HG03280 (cell line): ENCODE results near the gene EFNB2.

Experiments used
- ATAC-seq: cut with Tn5 transposase; IDR thresholded peaks from one replicate; pipeline ENCODE4 v1.9.1; 2021; ENCODE audit warnings: mild to moderate bottlenecking, moderate library complexity; ENCODE audit not compliant: unreplicated experiment

EFNB2 gene

DNA sequence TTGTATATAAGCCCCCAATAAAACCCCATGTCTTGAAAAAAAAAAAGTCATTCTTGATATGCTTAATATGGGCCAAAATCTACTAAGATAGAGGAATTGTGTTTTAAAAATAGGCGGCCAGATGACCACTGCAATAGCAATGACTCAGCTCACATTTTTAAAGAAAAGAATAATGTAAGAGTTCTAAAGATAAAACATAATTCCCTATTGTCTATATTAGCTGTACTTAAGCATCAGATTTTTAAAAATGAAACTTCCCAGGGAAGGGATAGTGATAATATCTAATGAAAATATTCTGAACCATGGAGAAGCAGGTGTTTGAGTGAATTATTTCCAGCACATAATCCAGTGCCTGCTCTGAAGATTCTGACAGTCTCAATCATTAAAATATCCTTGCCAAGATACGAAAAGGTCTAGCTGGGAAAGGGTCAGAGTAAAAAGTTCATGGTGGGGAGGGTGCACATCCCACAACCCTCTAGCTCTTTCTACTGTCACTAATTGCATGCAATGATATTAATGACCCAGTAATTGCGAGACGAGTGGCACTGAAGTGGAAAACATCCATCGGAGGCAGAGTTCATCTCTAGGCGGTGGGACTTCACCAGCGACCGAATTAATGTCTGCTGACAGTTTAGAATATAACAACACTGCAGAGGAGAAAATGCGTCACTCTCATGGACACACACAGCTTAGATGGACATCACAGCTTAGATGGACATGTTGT lies 31.6 kb downstream of the EFNB2 start:
- ATAC-seq, result no peak

DNA sequence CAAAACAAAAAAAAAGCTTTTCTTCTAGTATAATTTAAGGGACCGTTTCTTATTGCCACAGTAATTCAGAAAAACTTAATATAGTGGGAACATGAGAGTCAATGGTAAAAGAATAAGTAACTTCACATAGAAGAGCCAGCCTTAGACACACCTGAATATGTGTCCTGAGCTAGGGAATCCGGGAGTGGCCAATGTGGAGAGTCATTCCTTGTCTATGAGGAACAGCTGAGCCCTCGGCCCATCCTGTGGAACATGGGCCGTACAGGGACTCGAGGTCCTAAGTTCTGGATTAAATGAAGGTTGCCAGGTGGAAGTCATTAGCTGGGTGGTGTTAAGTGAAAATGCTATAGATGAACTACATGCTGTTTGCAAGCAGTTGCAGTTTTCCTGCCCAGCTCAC lies 32.2 kb downstream of the EFNB2 start:
- no peak for ATAC-seq

DNA sequence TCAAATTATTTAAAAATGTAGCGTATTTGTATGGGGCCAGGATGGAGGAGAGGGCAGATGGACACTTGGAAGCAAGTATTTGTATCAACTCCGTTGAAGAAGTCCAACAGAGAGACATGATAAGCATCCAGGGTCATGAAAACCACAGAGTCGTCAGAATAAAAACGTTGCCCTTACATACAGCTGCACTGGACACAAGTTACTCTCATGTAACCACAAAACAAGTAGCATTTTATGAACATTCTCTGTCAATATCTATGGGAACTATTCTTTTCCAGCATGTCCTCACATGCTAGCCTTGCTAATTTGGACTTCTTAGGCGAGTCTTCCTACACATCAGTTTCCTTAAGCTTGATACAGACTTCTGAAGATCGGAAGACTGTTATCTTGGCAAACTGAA lies 35.0 kb downstream of the EFNB2 start:
- ATAC-seq, result no peak

DNA sequence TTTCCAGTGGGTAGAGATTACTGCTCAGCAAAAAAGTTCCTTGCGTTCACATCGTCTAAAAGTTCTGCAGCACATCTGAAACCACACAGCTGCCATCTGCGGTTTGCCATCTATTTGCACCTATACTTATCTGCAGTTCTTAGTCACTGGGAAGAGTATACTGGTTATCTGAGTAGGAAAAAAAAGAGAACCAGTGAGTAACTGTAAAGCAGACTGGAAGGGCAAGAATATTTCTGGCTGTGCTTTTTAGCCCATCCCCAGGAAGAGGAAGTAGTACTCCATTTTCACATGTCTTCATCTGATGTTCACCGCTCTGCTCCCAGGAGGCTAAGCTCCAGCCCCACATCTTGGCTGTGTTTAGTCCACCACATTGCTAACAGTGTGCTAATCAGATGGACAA lies 35.6 kb downstream of the EFNB2 start:
- ATAC-seq, result no peak

DNA sequence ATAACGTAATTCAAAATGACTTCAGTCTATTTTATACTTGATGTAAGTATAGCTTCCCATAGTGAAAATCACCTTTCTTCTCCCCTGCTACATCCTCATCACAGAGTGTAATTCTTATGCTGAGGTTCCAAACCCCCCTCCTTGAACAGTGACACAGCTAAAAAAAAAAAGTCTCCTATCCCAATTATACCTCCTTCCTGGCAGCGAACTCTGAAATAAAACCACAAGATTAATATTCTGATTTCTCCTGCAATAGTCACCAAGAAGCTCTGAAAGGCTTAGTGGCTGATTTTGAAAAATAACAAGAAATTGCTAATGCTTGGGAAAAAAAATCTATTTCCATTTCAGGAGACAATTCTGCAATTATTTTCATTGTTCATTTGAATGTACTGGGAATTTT lies 36.3 kb downstream of the EFNB2 start:
- ATAC-seq, result no peak

DNA sequence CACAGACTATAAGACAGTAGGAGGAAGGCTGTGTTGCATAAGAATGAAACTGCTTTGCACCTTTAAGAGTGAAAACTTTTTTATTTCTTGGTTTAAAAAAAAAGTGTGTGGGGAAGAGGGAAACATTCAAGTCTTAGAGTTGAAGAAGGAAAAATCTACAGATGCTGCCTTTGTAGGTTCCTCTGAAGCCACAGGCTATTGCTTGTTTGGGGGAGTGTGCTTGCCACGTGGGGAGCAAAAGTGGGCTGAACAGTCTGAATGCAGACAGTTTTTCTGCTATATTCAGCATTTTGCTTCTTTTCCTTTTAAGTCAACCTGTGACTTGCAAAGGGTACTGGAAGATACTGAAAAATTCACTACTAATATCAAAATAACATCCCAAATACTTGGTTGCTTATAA lies 36.9 kb downstream of the EFNB2 start:
- ATAC-seq, result no peak

DNA sequence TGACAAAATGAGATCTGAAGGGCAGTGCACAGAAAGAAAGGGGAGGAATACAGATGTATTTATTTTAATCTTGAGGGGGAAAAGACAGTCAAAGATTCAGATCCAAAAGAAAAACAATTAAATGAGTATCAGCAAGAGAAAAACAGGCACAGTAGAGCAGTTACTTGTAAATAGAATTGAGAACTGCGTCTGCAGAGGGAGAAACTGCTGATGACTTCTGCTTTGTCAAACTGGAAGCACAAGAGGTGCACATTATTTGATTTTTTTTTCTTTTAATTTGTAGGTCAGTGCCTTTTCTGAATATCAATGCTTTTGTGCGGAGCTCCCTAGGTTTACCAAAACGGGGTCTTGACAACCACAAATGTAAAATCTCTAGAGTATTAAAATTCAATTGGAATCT lies 37.3 kb downstream of the EFNB2 start:
- ATAC-seq, result no peak

DNA sequence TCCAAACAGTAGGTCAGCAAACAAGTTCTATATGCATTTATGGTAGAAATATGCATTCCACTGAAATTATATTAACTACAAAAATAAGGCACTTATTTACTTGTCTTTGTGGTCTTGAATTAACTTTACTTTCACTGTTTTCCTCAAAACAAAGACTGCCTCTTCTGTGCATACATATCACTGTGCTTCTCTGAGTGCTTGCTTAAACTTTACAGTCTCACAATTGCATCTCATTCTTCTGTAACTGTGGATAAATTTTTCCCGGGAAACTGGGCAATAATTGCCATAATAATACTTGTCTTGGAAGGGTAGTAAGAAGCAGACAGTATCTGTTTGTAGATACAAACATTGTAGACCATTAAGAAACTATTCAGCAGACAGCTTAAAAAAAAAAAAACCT lies 38.4 kb downstream of the EFNB2 start:
- ATAC-seq, result no peak

DNA sequence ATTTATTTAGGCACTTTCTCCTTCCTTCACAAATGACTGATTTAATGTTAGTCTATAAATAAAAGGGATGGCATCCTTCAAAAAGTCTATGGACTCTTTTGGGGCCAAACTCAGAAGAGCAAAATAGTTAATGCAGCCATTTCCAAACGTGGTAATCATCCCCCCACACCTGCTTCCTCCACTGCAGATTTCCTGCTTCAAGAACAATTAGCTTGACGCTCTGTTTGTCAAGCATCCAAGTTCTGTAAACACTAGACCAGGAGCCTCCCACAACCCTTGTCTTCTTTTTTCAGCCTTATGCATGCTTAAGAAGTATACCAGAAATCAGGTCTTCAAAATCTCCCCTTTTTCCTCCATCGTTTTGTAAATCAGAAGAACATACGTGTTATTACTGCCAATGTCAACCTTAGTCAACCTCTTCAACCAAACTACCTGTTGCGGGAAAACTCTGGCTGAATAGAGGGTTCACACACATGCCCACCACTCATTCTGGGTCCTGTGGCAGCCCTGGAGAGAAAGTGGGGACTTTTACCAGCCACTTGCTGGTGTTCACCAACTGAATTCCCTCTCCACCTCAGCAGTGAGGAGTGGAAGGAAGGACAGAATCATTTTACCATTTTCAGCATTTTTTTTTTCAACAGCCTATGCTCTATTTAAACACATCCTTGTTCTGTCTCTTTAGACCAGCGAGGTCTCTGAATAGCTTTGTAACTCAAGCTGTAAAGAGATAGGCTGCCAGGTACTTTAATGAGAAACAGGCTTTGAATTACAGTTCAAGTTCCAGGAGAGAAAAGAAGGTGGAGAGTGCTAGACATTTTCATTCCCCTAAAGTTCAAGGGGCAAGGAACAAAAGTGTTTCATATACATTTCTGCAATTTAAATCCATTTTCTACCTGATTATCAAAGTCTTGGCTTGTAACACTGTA lies 39.1 kb downstream of the EFNB2 start:
- ATAC-seq, result no peak

DNA sequence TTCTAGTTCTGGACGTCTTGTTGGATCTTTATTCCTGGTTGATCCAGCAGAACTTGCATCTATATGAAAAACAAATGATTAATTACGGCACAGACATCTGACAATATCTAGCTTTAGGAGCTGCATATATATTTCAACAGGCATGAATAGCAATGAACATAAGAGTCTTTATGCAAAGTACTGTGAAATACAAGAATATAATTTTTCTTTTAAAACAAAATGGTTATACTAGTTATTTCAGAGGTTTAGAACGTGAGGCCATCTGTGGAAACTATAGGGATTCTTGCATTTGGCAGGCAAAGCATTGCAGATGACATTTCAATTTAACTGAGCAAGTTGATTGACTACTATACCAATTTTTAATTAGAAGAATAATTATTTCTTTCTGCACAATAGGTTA lies 40.5 kb downstream of the EFNB2 start:
- no peak for ATAC-seq

DNA sequence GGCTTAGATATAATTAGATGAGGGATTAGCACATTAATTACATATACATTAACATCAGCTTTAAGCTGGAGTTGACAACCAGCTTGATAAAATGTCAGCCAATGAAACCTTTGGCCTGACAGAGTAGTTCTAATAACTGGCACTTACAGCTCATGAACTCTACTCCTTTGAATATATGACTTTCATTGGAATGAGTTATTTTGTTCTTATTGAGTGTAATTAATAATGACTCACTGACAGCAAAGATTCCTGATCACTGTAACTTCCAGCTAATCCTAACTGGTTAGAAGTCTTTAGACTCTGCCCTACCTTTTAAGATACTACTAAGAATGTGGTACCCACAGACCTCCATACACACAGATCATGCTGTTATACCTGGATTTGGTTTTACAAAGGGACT lies 41.0 kb downstream of the EFNB2 start:
- ATAC-seq, result no peak

DNA sequence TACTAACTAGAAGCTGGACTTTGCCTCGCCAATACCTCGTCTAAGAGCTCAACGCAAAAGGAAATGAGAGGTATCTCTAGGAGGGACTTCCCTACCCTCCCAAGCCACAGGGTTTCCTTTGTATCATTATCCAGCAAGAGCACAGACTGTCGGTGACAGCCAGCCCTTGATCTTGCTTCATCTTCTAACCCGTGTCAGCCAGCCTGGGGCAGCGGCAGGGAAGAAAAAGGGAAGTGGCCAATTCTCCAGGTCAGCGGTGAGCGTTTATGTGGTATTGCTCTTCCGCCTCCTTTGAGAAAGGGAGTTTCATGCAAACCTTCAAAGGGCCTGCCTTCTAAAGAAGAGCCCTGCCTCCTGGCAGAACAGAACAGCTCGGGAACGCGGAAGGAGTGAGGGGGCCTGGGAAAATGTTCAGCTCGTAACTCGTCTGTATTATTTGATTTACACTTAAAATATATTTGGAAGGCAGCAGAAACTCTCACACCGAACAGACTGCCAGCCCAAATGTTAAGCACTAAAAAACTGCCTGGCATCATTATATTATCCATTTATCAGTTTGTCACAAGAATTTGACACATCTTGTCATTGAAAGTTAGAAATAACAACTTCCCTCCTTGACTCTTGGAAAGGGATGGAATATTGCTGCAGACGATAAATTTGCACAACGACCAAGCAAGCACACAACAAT lies 41.8 kb downstream of the EFNB2 start:
- ATAC-seq, result no peak

DNA sequence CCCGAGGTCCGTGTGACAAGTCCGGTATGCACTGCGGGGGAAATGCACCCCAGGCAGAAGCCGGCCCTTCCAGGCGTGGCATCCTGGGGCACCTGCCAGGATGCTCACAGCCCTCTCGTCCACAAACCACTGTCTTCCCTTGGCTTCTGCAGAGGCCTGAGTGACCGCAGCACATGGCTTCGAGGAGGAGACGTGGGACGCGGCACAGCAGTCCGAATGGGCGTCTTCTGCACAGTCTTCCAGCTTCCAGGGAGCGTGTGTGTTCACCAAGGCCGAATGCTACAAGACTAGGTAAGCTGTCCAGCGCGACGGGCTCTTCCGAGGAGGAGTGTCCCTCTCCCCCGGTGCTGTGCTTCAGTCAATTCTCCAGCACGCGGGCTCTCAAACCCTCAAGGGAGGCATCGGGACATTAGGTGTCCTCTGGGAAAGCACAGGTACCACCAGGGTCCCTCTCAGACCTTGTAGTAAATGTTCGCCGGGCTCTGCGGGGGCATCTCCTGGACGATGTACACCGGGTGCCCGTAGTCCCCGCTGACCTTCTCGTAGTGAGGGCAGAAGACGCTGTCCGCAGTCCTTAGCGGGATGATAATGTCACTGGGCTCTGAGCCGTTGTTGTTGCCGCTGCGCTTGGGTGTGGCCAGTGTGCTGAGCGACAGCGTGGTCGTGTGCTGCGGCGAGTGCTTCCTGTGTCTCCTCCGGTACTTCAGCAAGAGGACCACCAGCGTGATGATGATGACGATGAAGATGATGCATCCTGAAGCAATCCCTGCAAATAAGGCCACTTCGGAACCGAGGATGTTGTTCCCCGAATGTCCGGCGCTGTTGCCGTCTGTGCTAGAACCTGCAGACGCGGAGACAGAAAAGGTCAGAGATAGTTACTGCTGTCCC lies 42.6 kb downstream of the EFNB2 start:
- ATAC-seq, result no peak

DNA sequence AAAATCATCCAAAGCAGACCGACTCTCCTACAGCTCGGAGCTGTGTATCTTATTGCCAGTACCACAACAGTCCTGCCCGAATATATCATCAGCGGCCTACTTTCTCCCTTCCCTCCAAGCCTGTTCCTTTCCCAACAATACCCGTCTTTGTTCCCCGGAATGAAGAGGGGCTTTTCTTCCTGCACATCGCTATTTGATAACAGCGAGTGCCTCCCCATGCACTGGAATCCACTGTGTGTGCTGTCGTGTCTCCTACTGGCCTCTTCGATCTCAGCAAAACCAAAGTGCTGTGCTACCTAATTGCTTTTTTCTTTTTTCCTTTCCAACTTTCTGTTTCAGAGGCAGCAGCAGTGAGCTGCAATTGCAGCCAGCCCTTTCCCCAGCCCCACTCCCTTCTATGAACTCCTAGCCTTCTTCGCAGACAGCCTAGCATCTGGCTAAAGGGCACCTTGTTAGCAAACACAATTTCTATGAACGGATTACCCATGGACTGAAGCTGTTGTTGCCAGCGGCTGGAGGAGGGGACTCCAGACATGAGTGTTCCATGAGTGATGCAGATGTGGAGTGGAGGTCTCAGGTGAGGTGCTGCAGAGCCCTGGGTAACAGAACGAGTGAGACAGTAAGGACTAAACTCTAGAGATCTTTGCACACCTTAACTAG lies 43.4 kb downstream of the EFNB2 start:
- ATAC-seq, result no peak

DNA sequence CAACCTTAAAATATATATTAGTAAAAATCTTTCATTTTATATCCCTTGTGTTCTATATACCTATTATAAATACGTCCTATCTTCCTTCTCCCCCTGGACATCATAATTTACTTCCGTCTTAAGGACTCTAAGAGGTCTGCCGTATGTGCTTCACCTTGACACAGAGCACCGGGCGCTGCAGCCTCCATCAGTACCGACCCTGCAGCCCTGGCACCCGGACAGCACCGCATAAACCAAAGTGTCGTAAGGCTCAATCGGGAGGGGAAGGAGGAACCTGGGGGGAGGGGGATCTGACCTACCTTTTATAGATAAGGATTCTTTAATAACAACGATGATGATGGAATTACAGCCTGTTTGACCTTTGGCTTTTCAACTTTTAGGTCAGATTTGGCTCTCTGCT lies 44.0 kb downstream of the EFNB2 start:
- ATAC-seq, result no peak

DNA sequence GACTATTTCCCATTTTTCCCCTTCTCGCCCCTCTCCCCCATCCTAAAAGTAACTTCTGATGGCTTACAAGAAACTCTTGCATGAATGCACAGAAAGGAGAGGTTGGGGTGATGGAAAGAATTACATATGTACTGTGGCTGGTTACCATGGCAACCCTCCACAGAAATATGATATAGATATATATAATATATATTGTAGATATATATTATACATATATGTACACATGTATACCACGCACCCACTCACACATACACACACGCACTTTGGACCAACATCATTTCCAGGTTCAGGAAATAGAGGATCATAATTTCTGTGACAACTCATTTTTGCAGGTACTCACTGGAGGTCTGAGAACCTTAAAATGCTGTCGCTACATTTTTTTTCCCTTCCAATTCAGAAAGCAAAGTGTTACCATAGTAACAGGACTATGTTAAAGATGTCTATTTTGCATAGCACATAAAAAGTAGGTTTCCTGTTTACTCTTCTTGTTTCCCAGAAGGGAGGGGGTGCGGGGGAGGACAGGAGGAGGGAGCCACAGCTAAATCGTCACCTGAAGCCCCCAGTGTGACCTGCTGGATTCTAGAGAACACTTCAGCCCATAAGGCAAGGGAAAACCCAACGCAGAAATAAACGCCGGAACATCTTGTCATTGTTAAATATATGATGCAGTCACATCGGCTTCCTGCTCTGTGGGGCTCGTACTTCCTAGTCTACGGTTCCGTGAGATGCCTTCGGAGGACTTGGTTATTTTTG lies 44.7 kb downstream of the EFNB2 start:
- ATAC-seq, result no peak

DNA sequence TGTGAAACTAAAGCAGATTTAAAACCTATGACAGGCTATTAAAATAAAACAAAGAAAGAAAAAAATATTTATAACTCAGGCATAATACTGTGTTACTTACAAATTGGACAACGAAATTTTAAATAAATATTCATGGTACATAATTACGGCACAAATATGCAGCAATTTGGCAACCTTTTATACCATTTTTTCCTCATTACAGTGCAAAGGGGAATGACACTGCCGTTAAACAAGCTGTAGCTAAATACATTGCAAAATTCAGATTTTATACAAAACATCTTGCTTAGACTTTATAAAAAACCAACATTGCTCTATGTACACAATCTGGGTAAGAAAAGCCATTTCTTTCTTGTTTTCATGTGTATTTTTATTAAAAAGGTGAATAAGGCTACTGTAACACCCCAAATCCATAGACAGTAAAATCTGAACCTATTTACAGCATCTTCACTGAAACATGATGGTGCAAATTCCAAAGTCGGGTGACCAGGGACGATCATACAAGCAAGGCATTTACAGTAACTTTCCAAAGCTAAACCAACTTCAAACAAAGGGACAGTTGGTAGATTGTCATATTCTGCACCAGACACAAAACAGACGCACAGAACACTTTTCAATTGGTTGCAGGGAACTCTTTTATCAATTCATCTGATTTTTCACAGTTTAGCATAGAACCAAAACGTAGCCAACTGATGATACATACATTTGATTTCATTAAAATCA lies 45.5 kb downstream of the EFNB2 start:
- no peak for ATAC-seq

DNA sequence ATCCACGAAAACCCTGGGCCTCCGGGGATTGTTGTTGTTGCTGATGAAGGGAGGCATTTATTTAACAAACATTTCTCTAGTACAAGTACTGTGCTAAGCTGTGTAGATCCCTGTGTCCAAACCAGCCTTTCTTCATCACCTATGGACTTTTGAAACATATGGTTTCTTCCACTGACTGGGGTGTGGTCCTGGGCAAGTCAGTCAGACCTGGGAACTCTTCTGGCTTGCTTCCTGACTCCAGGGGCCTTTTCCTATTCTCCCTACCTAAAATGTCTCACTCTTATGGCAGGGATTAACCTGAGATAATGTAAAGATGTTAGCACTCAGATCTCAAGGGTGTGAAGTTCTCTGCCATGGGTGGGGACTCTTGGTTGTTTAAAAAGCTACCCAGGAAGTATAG lies 46.8 kb downstream of the EFNB2 start:
- no peak for ATAC-seq

DNA sequence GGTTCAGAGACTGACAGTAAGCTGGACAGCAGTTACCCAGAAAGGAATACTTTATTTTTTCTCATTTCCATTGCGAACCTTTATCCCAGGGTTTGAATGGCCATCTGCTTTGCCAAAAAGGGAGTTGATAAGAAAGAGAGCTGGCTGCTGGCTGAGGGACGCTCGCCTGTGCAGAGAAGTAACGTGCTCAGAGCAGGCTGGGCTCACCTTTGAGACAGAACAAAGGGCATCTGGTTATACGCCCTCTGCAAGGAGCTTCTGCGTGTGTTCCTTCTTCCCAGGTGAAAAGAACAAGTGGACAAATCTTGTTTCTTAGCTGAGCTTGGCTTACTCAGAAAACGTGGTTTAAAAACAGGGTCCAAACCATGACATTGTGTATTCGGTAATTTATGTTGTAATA lies 47.4 kb downstream of the EFNB2 start:
- no peak for ATAC-seq
